ENCODE measurements around the gene ZNF230. TPM values are rescaled to one million over a fixed set of nuclear protein-coding genes. Genes with fewer than 3 reads are reported as not detected.

Gene ZNF230
- polyA plus RNA-seq, 2 donors: 1.1 to 1.4 TPM

DNA sequence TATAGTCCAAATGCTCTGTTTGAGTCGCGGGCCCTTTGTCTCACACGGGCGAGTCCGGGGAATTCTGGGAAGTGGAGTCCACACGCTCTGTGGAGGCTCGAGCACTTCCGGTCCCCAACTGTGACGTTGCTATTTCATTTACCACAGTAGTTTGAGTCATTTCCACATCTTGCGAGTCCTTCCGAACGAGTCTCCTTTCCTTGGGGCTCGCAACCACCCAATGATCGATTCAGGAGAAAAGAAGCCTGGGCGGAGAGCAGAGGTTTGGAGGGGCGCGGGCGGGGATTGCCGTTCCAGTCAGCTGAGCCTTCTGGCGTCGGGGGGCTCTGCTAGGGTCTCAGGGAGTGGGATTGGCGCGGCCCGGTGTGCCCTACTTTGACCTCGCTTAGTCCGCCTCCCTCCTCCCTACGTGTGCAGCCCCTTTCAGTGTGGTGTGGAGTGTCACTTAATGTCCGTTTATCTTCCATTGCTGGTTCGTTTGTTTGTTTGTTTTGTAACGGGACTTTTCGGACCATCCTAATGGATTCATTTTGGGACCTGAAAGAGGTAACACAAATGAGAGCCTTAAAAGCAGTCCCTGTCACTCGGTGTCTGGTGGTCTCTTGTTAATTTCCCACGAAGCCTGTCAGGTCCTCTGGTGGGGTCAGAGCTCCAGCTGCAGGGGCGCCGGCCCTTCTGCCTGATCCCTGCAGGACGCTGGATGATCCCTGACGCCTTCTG, 22.6 kb downstream of the ZNF230 start, which contains the start of gene ZNF222:
Gene ZNF222 (plus strand): TSS at position 163 of the 720 bp plus-strand sequence. CDS start 58 bp downstream, at position 221.
- Histone ChIP-seq H3K27me3 (ENCODE audit: control insufficient read depth in 1 of 2, insufficient read depth in 2 of 2, low read length in 2 of 2) (no peaks in the 10 kb centered on the region), H3K9me3 (ENCODE audit: control insufficient read depth in 2 of 2, insufficient read depth in 1 of 2, low read depth in 1 of 2, low read length in 1 of 2) (peaks cover 0 to 6% of the 10 kb centered on the region in 2 donors), H3K27ac (ENCODE audit: low read depth in 2 of 2, low read length in 1 of 2) (peak within 1 kb of the TSS in 1 of 2 donors; percentile 60), H3K4me3 (ENCODE audit: low read depth in 1 of 2, low read length in 2 of 2) (peak within 1 kb of the TSS; percentile 76 to 99), H3K36me3 (ENCODE audit: control insufficient read depth in 2 of 2, insufficient read depth in 2 of 2, low read length in 1 of 2) (peaks cover 5 to 15% of the 10 kb centered on the region in 2 donors), H3K4me1 (ENCODE audit: control insufficient read depth in 2 of 2, insufficient read depth in 2 of 2, low read length in 1 of 2) (peaks cover 2 to 3% of the 10 kb centered on the region in 2 donors)
- 2 to 3% methylated on average over 37 of the region's 37 CpGs for WGBS, 2 donors

DNA sequence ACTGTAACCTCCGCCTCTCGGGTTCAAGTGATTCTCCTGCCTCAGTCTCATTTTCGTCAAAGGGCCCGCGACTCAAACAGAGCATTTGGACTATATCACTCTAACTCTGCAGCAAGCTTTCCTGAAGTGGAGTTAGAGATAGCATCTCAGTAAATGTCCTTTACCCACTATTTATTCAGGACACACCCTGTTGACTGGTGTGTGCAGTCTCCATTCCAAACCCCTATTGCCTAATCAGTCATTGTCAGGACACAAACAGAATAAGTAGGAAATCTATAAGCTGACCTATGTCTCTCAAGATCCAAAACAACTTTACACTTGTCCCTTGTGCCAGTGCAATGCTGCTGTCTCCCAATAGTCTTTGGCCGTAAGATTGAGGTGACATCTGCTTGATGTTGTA, 23.9 kb downstream of the ZNF230 start:
- no peak overlapping the region for H3K4me3 ChIP-seq (ENCODE audit: low read depth in 1 of 2, low read length in 2 of 2)
- H3K4me1 ChIP-seq (ENCODE audit: control insufficient read depth in 2 of 2, insufficient read depth in 2 of 2, low read length in 1 of 2): peaks cover 2 to 3% of the 10 kb centered on the region in 2 donors
- H3K9me3 ChIP-seq (ENCODE audit: control insufficient read depth in 2 of 2, insufficient read depth in 1 of 2, low read depth in 1 of 2, low read length in 1 of 2): peaks cover 2 to 14% of the 10 kb centered on the region in 2 donors
- no peak overlapping the region for H3K27ac ChIP-seq (ENCODE audit: low read depth in 2 of 2, low read length in 1 of 2)
- peaks cover 10 to 20% of the 10 kb centered on the region in 2 donors for H3K36me3 ChIP-seq (ENCODE audit: control insufficient read depth in 2 of 2, insufficient read depth in 2 of 2, low read length in 1 of 2)
- no peaks in the 10 kb centered on the region for H3K27me3 ChIP-seq (ENCODE audit: control insufficient read depth in 1 of 2, insufficient read depth in 2 of 2, low read length in 2 of 2)
- WGBS, 2 donors: 96 to 99% methylated on average over 6 of the region's 6 CpGs

DNA sequence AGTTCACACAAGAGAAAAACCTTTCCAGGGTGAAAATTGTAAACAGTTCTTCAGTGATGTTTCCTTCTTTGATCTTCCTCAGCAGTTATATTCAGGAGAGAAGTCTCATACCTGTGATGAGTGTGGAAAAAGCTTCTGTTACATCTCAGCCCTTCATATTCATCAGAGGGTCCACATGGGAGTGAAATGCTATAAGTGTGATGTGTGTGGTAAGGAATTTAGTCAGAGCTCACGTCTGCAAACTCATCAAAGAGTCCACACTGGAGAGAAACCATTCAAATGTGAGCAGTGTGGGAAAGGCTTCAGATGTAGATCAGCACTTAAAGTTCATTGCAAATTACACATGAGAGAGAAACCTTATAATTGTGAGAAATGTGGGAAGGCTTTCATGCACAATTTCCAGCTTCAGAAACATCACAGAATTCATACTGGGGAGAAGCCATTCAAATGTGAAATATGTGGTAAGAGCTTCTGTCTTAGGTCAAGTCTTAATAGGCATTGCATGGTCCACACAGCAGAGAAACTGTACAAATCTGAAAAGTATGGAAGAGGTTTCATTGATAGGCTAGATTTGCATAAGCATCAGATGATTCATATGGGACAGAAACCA, 29.3 kb downstream of the ZNF230 start:
- 81 to 84% methylated on average over 1 of the region's 1 CpG for WGBS, 2 donors
- Histone ChIP-seq H3K36me3 (ENCODE audit: control insufficient read depth in 2 of 2, insufficient read depth in 2 of 2, low read length in 1 of 2) (peaks cover 18 to 21% of the 10 kb centered on the region in 2 donors), H3K27ac (ENCODE audit: low read depth in 2 of 2, low read length in 1 of 2) (no peak overlapping the region), H3K4me1 (ENCODE audit: control insufficient read depth in 2 of 2, insufficient read depth in 2 of 2, low read length in 1 of 2) (no peaks in the 10 kb centered on the region), H3K9me3 (ENCODE audit: control insufficient read depth in 2 of 2, insufficient read depth in 1 of 2, low read depth in 1 of 2, low read length in 1 of 2) (peaks cover 21 to 33% of the 10 kb centered on the region in 2 donors), H3K4me3 (ENCODE audit: low read depth in 1 of 2, low read length in 2 of 2) (no peak overlapping the region), H3K27me3 (ENCODE audit: control insufficient read depth in 1 of 2, insufficient read depth in 2 of 2, low read length in 2 of 2) (no peaks in the 10 kb centered on the region)

DNA sequence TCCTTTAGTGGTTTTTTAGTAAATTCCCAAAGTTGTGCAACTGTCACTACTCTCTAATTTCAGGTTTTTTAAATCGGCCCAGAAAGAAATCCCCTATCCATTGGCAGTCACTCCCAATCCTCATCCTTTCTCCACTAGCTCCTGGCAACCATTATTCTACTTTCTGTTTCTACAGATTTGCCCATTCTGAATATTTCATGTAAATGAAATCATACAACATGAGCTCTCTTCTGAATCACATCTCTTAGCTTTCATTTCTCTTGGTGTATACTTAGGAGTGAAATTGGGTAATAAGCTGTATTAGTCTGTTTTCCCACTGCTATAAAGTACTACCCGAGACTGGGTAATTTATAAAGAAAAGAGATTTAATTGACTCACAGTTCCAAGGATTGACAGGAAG, 39.4 kb downstream of the ZNF230 start:
- Histone ChIP-seq H3K27me3 (ENCODE audit: control insufficient read depth in 1 of 2, insufficient read depth in 2 of 2, low read length in 2 of 2) (no peaks in the 10 kb centered on the region), H3K27ac (ENCODE audit: low read depth in 2 of 2, low read length in 1 of 2) (no peak overlapping the region), H3K4me1 (ENCODE audit: control insufficient read depth in 2 of 2, insufficient read depth in 2 of 2, low read length in 1 of 2) (no peaks in the 10 kb centered on the region), H3K36me3 (ENCODE audit: control insufficient read depth in 2 of 2, insufficient read depth in 2 of 2, low read length in 1 of 2) (no peaks in the 10 kb centered on the region), H3K4me3 (ENCODE audit: low read depth in 1 of 2, low read length in 2 of 2) (no peak overlapping the region), H3K9me3 (ENCODE audit: control insufficient read depth in 2 of 2, insufficient read depth in 1 of 2, low read depth in 1 of 2, low read length in 1 of 2) (peaks cover 0 to 3% of the 10 kb centered on the region in 2 donors)
- 81 to 83% methylated on average over 2 of the region's 2 CpGs for WGBS, 2 donors

DNA sequence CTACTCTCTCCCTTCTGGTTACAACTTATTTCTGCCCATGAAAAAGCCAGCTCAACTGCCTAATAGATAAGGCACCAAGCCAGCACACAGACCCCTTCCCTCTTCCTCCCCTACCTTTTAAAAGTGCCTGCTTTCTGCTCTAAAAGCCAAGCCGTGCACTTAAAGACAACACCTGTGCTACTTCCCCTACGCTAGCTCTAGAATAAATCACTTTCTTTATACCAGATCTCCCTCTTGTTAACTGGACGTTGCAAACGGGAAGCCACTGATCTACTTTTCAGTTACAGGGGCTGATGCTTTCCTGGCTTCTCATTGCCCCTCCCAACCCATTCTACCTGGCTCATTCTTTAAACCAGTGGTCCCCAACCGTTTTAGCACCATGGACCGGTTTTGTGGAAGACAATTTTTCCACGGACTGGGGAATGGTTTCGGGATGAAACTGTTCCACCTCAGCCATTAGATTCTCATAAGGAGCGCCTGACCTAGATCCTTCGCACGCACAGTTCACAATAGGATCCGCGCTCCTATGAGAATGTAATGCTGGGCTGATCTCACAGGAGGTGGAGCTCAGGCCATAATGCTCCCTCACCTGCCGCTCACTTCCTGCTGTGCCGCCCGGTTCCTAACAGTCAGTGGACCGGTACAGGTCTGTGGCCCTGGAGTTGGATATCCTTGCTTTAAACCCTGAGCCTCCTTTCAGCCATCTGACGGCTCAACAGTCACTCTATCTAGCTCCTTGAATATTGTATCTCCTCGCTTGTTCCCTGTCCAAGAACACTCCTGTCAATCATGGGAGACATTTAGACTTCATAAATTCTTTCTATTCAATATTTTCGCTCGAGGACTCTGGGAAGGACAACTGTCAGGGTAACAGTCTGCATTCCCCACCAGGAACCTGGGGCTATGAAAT, 48.2 kb downstream of the ZNF230 start:
- Histone ChIP-seq H3K9me3 (ENCODE audit: control insufficient read depth in 2 of 2, insufficient read depth in 1 of 2, low read depth in 1 of 2, low read length in 1 of 2) (peaks cover 2 to 4% of the 10 kb centered on the region in 2 donors), H3K27me3 (ENCODE audit: control insufficient read depth in 1 of 2, insufficient read depth in 2 of 2, low read length in 2 of 2) (no peaks in the 10 kb centered on the region), H3K27ac (ENCODE audit: low read depth in 2 of 2, low read length in 1 of 2) (peak overlapping the region; percentile 28 to 45), H3K4me1 (ENCODE audit: control insufficient read depth in 2 of 2, insufficient read depth in 2 of 2, low read length in 1 of 2) (no peaks in the 10 kb centered on the region), H3K4me3 (ENCODE audit: low read depth in 1 of 2, low read length in 2 of 2) (peak overlapping the region; percentile 68 to 79), H3K36me3 (ENCODE audit: control insufficient read depth in 2 of 2, insufficient read depth in 2 of 2, low read length in 1 of 2) (peaks cover 2 to 6% of the 10 kb centered on the region in 2 donors)
- WGBS, 2 donors: 12 to 16% methylated on average over 21 of the region's 21 CpGs

DNA sequence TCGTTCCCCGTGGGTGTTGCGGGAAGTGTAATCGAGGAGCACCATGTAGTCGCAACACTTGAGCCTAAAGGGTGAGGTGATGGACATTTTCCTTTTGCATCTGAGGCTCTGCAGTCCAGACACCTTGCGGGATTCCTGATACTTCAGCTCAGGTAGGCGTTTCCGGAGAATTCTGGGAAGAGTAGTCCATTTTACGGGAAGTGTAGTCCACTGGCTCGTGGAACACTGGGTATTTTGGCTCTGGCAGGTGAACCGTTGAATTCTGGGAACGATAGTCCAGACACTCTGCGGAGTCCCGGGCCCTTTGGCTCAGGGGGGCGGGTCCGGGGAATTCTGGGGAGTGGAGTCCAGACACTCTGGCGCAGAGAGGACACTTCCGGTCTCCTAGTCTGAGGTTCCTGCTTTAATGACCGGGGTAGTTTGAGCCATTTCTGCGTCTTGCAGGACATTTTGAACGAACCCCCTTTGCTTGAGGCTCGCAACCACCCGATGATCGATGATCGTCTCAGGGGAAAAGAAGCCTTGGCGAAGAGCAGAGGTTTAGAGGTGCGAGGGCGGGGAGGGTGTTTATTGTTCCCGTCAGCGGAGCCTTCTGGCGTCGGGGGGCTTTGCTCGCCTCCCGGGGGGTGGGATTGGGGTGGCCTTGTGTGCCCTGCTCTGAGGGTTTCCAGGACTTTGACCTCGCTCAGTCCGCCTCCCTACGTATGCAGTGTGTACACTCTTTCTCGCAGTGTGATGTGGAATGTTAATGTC, 49.1 kb downstream of the ZNF230 start, which contains the start of gene ZNF223:
Gene ZNF223 (plus strand): TSS at position 387 of the 753 bp plus-strand sequence. CDS start 3,141 bp downstream, outside the sequence.
- peak within 1 kb of the TSS; percentile 28 to 79 for H3K27ac ChIP-seq (ENCODE audit: low read depth in 2 of 2, low read length in 1 of 2)
- H3K4me1 ChIP-seq (ENCODE audit: control insufficient read depth in 2 of 2, insufficient read depth in 2 of 2, low read length in 1 of 2): no peaks in the 10 kb centered on the region
- H3K4me3 ChIP-seq (ENCODE audit: low read depth in 1 of 2, low read length in 2 of 2): peak within 1 kb of the TSS; percentile 68 to 79
- H3K36me3 ChIP-seq (ENCODE audit: control insufficient read depth in 2 of 2, insufficient read depth in 2 of 2, low read length in 1 of 2): peaks cover 3 to 7% of the 10 kb centered on the region in 2 donors
- peaks cover 2 to 4% of the 10 kb centered on the region in 2 donors for H3K9me3 ChIP-seq (ENCODE audit: control insufficient read depth in 2 of 2, insufficient read depth in 1 of 2, low read depth in 1 of 2, low read length in 1 of 2)
- 1 to 2% methylated on average over 37 to 38 of the region's 38 CpGs for WGBS, 2 donors
- H3K27me3 ChIP-seq (ENCODE audit: control insufficient read depth in 1 of 2, insufficient read depth in 2 of 2, low read length in 2 of 2): no peaks in the 10 kb centered on the region

DNA sequence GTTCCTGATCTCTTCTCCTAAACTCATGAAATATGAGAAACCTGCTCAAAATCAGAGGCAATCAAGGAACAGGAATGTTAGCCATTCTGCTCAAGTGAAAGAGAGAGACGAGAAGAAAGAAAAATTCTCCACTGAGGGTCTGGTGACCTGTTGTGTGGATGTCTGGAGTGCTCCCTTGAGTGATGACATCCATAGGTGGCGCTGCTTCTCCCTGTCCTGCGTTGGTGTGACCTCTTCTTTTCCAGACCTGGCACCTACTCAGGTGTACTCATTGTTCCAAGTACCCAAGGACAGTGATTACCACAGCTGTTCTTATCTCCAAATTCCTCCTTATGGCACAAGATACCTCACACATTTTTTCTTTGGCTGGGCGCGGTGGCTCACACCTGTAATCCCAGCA, 53.1 kb downstream of the ZNF230 start:
- Histone ChIP-seq H3K9me3 (ENCODE audit: control insufficient read depth in 2 of 2, insufficient read depth in 1 of 2, low read depth in 1 of 2, low read length in 1 of 2) (peaks cover 5 to 14% of the 10 kb centered on the region in 2 donors), H3K27me3 (ENCODE audit: control insufficient read depth in 1 of 2, insufficient read depth in 2 of 2, low read length in 2 of 2) (no peaks in the 10 kb centered on the region), H3K27ac (ENCODE audit: low read depth in 2 of 2, low read length in 1 of 2) (no peak overlapping the region), H3K4me1 (ENCODE audit: control insufficient read depth in 2 of 2, insufficient read depth in 2 of 2, low read length in 1 of 2) (no peaks in the 10 kb centered on the region), H3K4me3 (ENCODE audit: low read depth in 1 of 2, low read length in 2 of 2) (no peak overlapping the region), H3K36me3 (ENCODE audit: control insufficient read depth in 2 of 2, insufficient read depth in 2 of 2, low read length in 1 of 2) (peaks cover 8 to 20% of the 10 kb centered on the region in 2 donors)
- 88 to 97% methylated on average over 5 of the region's 5 CpGs for WGBS, 2 donors

DNA sequence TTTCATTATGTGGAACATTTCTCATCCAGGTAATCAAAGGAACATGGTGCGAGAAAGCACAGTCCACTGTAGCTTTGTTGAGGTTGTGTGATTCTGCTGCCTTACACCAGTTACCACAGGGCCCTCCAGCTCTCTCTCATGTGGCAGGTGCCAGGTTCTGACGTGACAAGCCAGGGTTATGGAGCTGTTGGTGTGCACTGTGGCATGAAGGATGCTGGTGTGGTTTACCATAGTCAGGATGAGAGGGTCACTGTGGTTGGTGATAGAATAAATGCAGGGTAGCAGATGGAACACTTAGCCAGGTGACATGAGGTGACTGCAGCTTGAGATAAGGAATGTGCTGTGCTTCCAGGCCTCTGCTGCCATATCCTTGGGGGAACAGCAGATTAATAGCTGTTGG, 56.5 kb downstream of the ZNF230 start:
- Histone ChIP-seq H3K36me3 (ENCODE audit: control insufficient read depth in 2 of 2, insufficient read depth in 2 of 2, low read length in 1 of 2) (peaks cover 15 to 30% of the 10 kb centered on the region in 2 donors), H3K27ac (ENCODE audit: low read depth in 2 of 2, low read length in 1 of 2) (no peak overlapping the region), H3K4me1 (ENCODE audit: control insufficient read depth in 2 of 2, insufficient read depth in 2 of 2, low read length in 1 of 2) (no peaks in the 10 kb centered on the region), H3K4me3 (ENCODE audit: low read depth in 1 of 2, low read length in 2 of 2) (no peak overlapping the region), H3K27me3 (ENCODE audit: control insufficient read depth in 1 of 2, insufficient read depth in 2 of 2, low read length in 2 of 2) (no peaks in the 10 kb centered on the region), H3K9me3 (ENCODE audit: control insufficient read depth in 2 of 2, insufficient read depth in 1 of 2, low read depth in 1 of 2, low read length in 1 of 2) (peaks cover 12 to 21% of the 10 kb centered on the region in 2 donors)
- WGBS, 2 donors: 88 to 94% methylated on average over 2 of the region's 2 CpGs

All from esophagus (tissue), 2 donors.